Thyroid gland (tissue), 4 donors: ENCODE results near the gene TSPAN4.

Experiments
- POLR2A ChIP-seq, 2 donors: fragments of 450-650 bp; IDR thresholded peaks; one replicate each; pipeline ENCODE4 v1.6.1; 2017; ENCODE audit warnings: antibody characterized with exemption in 2 of 2, mild to moderate bottlenecking in 2 of 2, moderate library complexity in 1 of 2
- TF ChIP-seq, protein P1 (sequence below), 6 experiments: fragments of 200-600 bp in 3 of 6; fragments of 450-650 bp in 3 of 6; sonication (generic) in 3 of 6; IDR thresholded peaks; one replicate each; pipeline ENCODE4 v1.5.1; 2016 to 2019; ENCODE audit warnings: antibody characterized with exemption in 6 of 6, mild to moderate bottlenecking in 2 of 6, inconsistent platforms in 1 of 6, moderate library complexity in 1 of 6

DNA sequence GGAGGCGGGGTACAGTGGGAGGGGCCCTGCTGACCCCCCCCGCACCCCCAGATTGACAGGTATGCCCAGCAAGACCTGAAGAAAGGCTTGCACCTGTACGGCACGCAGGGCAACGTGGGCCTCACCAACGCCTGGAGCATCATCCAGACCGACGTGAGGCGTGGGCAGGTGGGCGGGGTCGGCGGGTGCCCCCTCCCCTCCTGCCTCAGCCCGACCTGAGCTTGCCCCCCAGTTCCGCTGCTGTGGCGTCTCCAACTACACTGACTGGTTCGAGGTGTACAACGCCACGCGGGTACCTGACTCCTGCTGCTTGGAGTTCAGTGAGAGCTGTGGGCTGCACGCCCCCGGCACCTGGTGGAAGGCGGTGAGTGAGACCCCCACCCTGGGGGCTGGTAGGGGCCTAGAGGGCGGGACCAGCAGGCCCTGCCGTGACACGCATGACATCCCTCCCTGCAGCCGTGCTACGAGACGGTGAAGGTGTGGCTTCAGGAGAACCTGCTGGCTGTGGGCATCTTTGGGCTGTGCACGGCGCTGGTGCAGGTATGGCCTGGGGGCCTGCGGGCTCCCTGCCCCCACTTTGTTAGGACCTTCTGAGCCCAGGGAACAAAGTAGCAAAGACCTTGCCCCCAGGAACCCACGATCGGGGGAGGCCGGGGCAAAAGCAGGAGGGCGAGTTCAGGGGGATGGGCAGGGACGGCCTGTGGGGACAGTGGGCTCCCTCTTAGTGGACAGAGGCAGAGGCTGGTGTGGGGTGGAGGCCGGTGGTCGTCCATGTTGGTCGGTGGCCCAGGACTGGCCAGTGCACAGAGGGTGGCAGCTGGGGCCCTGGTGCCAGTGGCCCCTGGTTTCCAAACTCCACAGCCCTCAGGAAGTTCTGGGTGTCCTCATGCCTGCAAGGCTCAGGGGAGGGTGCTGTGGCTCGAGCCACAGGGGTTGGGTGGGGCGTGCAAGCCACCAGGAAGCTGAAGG lies 23.1 kb downstream of the TSPAN4 start:
- TF ChIP-seq, protein P1, sequence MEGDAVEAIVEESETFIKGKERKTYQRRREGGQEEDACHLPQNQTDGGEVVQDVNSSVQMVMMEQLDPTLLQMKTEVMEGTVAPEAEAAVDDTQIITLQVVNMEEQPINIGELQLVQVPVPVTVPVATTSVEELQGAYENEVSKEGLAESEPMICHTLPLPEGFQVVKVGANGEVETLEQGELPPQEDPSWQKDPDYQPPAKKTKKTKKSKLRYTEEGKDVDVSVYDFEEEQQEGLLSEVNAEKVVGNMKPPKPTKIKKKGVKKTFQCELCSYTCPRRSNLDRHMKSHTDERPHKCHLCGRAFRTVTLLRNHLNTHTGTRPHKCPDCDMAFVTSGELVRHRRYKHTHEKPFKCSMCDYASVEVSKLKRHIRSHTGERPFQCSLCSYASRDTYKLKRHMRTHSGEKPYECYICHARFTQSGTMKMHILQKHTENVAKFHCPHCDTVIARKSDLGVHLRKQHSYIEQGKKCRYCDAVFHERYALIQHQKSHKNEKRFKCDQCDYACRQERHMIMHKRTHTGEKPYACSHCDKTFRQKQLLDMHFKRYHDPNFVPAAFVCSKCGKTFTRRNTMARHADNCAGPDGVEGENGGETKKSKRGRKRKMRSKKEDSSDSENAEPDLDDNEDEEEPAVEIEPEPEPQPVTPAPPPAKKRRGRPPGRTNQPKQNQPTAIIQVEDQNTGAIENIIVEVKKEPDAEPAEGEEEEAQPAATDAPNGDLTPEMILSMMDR (IDR thresholded peaks at IDR 0.05): no peak
- no peak for TF ChIP-seq POLR2A (IDR thresholded peaks at IDR 0.05)
